ENCODE results near the gene CYLD. TPM values are rescaled to one million over a fixed set of nuclear protein-coding genes. Genes with fewer than 3 reads are reported as not detected.

CYLD gene
- total RNA-seq, 2 experiments from 2014 or later: 143 to 146 TPM

DNA sequence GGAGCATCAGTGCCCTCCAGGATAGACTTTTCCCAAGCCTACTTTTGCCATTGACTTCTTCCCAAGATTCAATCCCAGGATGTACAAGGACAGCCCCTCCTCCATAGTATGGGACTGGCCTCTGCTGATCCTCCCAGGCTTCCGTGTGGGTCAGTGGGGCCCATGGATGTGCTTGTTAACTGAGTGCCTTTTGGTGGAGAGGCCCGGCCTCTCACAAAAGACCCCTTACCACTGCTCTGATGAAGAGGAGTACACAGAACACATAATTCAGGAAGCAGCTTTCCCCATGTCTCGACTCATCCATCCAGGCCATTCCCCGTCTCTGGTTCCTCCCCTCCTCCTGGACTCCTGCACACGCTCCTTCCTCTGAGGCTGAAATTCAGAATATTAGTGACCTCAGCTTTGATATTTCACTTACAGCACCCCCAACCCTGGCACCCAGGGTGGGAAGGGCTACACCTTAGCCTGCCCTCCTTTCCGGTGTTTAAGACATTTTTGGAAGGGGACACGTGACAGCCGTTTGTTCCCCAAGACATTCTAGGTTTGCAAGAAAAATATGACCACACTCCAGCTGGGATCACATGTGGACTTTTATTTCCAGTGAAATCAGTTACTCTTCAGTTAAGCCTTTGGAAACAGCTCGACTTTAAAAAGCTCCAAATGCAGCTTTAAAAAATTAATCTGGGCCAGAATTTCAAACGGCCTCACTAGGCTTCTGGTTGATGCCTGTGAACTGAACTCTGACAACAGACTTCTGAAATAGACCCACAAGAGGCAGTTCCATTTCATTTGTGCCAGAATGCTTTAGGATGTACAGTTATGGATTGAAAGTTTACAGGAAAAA lies 9.7 kb upstream of the CYLD start:
- CTCF ChIA-PET: no interaction called here
- POLR2A ChIA-PET: interaction anchor here (0.6 kb wide), 1 partner anchor 10 kb away, joined by 3 read pairs; no protein-coding TSS in a partner anchor

DNA sequence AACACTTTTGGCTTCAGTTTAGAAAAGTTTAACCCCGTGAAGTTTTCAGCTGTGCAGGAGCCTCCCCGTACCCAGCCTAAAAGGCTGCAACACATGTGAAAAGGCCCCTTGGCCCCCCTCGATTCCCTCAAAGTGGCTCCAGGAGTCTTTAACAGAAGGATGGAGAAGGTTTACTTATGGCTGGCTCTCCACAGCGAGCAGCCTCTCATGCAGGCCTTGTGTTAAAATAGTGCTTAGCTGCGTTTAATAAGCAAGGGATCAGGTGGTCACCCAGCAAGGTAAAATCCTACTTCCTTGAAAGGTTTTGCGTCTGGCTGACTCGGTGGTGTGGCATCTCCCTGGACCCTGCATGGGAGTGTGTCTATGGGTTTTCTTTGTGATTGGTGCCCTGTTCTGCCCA lies 8.4 kb upstream of the CYLD start:
- POLR2A ChIA-PET: no interaction called here

DNA sequence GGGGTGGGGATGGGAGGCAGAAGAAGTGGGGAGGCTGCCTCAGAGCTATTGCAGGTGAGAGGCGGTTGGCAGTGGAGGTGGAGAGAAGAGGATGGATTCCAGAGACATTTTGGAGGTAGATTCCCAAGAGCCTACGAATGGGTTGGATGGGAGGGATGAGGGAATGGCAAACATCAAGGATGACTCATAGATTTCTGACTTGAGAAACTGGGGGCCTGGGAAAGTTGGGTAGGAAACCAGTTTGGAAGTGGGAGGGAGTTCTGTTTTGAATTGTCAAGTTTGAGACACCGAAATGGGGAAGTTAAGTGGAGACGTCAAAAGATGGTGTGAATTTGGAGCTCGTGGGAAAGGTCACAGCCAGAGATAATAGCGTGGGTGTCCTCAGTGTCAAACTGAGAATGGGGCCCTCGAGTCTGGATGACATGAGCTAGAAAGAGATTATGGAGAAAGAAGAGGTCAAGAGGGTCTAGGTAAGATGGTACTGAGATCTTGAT lies 6.2 kb upstream of the CYLD start:
- ChIA-PET CTCF (interaction anchor here (0.8 to 1.0 kb wide), 3 partner anchors 15 to 71 kb away, joined by 3 to 4 read pairs (median 3); no protein-coding TSS in a partner anchor), POLR2A (no interaction called here)

More for the DNA sequence above, 8.4 kb upstream of the CYLD start:
- CTCF ChIA-PET: no interaction called here

DNA sequence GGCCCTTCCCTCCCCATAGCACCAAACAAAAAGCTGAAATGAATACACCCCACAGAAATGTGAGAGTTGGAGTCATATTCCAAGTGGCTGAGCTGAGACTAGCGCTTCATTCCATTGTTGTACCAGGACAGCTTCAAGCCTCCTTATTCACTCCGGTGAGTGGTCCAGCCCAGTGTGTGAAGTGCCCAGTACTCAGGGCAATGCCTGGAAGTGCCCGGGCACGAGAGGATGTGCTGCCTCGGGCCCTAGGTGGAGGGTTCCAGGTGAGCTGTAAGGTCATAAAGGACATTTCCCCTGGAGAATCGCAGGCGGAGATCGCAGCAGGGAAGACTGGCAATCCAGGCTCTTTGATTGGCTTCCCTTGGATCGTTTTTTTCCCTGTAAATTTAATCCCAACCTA lies 5.4 kb upstream of the CYLD start:
- ChIA-PET CTCF (interaction anchor here (0.8 to 1.0 kb wide), 3 partner anchors 16 to 70 kb away, joined by 3 to 4 read pairs (median 3); no protein-coding TSS in a partner anchor), POLR2A (no interaction called here)

DNA sequence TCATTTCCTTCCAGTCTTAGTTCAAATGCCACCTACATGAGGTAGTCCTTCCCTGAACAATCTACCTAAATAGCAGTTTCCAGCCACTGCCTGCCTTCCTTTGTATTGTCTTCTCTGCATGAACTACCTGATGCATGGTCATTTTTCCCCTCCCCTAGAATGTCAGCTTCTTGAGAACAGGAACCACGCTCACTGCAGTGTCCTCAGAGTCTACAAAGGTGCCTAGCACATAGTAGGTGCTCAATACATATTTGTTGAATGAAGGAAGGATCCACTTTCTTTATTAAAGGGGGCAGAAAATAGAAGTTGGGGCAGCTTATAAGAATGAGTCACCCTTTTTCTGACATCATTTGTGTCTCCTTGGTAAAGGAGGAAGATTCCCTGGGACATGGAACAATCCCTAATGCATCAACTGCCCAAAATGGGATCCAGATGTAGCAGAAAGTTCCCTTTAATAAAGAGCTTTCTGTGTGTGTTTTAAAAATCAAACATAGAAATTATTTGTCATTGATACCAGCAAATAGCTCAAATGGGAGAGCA lies 4.4 kb upstream of the CYLD start:
- POLR2A ChIA-PET: no interaction called here

DNA sequence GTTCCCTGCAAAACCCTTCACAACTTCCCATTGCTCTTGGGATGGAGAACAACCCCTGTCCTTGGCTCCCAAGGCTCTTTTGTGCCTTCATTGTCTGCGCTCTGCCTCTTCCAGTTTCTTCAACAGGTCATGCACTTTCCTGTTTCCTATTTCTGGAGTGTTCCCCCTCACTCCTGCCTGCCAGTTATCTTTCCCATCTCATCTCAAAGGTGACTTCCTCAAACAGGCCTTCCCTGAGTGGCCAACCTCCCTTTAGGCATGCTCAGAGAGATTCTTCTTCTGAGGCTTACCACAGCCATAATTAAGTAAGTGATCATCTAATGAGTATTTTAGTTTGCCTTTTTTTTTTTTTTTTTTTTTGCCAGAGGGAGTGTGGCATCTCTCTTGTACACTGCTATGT lies 2.9 kb upstream of the CYLD start:
- CTCF ChIA-PET: no interaction called here
- POLR2A ChIA-PET: no interaction called here

More for the DNA sequence above, 4.4 kb upstream of the CYLD start:
- CTCF ChIA-PET: no interaction called here

DNA sequence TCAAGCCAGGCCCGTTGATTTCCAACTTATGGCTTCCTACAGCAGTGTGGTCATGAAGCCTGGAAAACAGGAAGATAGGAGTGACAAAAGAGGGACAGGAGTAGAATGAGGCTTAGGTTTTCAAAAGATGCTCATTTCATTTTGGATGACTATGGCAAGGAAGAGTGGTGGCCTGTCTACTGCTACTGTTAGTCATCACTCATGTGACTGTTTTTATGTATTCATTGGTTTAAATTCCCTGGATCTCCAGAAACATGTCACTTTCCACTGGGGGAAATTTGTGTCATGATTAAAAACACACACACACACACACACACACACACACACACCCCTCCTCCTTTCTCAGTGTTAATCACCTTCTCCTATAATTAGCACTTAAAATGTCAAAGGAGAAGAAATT lies 1.1 kb upstream of the CYLD start:
- CTCF ChIA-PET: no interaction called here
- POLR2A ChIA-PET: interaction anchor here (1.3 kb wide), 1 partner anchor 56 kb away, joined by 4 read pairs; no protein-coding TSS in a partner anchor

DNA sequence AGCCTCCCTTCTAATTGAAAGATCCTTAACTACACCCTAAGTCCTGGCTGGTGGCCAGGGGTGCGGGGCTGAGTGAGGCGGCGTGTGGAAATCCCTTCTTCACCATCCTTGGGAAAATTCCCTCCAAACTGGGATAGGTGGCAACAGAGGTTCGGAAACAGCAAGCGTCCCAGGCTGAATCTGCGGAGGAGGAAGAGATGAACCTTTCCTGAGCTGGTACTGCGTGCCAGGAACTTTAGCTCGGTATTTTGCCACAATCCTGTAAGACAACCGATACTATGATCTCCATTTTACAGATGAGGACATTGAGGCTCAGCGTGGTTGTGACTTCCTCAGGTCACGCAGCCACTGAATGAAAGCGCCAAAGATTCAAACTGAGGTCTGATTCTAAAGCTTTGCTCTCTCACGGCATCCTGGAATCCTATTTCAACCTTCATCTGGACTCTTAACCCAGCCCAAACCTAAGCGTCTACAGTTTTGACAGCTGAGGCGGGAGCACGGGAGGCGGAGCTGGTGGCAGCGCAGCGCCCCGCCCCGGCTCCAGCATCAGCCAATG lies 583 bp upstream of the CYLD start:
- CTCF ChIA-PET: interaction anchor here (0.8 kb wide), 3 partner anchors 57 to 76 kb away, joined by 3 to 8 read pairs (median 3); no protein-coding TSS in a partner anchor
- POLR2A ChIA-PET: interaction anchor here (0.7 to 1.3 kb wide), 4 partner anchors 38 to 60 kb away, joined by 3 to 5 read pairs (median 4); partner anchors contain the start of gene SNX20

DNA sequence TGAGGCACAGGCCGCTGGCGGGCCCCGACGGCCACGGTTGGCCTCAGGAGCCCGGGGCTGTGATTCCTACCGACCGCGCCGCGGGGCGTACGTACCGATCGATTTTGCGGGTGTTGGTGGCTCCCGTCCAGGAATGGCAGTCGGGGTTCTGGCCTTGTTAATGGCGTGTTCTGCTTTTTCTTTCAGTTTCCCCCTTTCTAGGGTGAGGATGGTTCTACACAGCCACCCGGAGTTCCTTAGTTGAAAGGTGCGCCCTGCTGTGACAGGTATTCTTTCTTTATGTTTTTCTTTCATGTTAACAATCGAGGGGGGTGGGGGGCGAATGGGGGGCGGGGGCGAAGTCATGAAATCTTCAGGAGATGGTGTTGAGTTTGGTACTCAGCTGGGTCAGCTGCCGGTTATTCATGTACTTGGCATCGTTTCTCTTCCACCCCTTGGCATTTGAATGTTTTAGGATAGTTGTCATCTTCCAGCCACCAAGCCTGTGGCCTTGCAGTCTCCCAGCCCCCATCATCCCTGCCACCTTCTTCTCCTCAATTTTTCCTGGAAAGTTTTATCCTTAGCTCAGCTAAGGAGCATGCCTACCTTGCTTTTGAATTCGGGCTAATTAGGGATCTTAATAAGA lies 802 bp downstream of the CYLD start:
- ChIA-PET POLR2A (interaction anchor here (1.1 to 1.6 kb wide), 2 partner anchors 44 to 61 kb away, joined by 3 to 7 read pairs; partner anchors contain the start of gene SNX20), CTCF (interaction anchor here (1.1 kb wide), 1 partner anchor 76 kb away, joined by 4 read pairs; no protein-coding TSS in a partner anchor)

DNA sequence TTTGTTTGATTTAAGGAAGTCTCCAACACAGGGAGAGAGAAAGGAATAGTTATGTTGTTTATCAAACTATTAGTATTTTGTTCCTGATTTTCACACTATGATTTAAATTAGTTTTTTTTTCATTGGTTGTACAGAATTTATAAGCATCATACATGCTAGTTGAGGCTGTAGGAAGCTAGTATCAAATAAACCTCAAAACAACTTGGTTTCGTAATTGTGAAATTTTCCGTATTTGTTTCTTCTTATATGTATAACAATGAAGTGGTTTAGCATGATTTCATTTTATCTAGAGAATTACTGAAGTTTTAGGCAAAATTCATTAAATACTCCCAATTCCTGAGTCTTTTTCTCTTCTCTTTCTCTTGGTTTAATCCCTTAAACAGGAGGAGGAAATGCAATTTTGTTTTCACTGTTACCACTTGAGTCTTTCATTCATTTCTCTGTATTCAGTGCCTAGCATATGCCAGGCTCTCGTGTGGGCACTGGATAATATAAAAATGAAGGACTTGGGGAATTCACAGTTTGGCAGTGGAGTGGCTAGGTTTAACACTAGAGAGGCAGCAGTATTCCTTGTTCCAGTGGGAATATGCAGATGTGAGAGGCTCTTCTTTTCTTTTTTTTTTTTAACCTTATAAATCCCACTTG lies 1.8 kb downstream of the CYLD start:
- POLR2A ChIA-PET: interaction anchor here (1.1 to 1.6 kb wide), 2 partner anchors 45 to 62 kb away, joined by 3 to 7 read pairs; partner anchors contain the start of gene SNX20
- CTCF ChIA-PET: interaction anchor here (0.9 to 1.4 kb wide), 4 partner anchors 46 to 77 kb away, joined by 4 to 6 read pairs (median 4); no protein-coding TSS in a partner anchor

DNA sequence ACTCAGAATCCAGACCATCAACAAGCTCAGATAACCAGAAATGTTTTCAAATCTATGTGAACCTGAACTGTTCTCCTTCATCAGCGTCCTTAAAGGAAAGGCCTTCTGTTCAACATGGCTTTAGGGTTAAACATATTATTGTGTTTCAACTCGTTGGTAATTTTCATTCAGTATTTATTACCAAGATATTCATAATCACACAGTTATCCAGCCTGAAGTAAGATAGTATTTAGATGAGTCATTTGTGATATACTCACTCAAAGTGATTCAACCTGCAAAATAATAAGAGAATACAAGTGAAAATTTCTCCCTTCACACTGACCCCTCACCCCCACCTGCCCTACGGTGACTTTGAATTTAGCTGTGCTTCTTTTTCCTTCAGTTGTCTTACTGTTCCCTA lies 3.0 kb downstream of the CYLD start:
- CTCF ChIA-PET: interaction anchor here (0.7 to 1.4 kb wide), 7 partner anchors 14 to 82 kb away, joined by 3 to 6 read pairs (median 4); no protein-coding TSS in a partner anchor
- POLR2A ChIA-PET: interaction anchor here (1.3 kb wide), 1 partner anchor 78 kb away, joined by 3 read pairs; no protein-coding TSS in a partner anchor

DNA sequence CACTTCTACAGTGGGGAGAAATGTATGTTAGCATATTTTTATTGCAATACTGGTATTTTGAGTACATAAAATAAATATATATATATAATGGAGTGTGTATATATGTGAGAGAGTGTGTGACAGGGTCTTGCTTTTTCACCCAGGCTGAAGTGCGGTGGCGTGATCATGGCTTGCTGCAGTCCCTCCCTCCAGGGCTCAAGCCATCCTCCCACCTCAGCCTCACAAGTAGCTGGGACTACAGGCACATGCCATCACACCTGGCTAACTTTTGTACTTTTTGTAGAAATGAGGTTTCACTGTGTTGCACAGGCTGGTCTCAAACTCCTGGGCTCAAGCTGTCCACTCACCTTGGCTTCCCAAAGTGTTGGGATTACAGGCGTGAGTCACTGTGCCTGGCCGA lies 4.1 kb downstream of the CYLD start:
- ChIA-PET CTCF (interaction anchor here (1.0 to 2.1 kb wide), 4 partner anchors 59 to 79 kb away, joined by 3 to 36 read pairs (median 12); no protein-coding TSS in a partner anchor), POLR2A (interaction anchor here (0.6 to 1.4 kb wide), 3 partner anchors 79 to 182 kb away, joined by 3 to 4 read pairs (median 3); no protein-coding TSS in a partner anchor)

DNA sequence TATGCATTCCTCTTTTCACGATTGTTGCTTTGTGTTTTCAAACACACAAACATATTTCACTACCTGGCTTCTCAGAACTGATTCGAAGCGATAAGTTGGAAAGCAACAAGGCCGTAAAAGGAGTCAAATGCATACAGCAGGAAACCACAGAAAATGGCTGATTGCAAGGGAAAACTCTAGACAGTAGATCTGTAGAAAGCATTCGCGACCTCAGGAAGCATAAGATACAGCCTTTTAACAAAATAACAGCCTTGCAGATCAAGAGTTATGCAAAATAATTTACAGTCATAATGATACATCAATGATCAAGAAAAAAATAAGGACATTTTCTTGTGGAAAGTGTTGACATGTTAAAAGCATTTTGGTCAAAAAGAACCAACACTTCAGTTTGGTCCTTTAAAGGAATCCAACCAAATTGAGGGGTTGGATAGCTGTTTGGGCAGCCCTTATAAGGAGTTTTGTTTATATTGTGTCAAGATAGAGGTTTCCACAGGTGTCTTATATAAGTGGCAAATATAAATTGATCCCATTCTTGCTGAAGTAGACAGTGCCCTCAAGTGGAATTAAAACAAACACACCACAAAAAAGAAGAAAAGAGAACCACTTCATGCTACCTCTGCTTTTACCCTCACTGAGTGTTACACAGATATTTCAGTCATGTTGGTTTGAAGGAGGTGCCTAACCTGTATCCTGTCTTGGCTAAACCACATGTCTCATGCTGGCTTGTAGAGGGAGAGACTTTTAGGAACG lies 5.5 kb downstream of the CYLD start:
- ChIA-PET POLR2A (interaction anchor here (1.4 kb wide), 1 partner anchor 82 kb away, joined by 4 read pairs; no protein-coding TSS in a partner anchor), CTCF (interaction anchor here (0.6 to 2.1 kb wide), 6 partner anchors 43 to 81 kb away, joined by 3 to 36 read pairs (median 8); no protein-coding TSS in a partner anchor)

DNA sequence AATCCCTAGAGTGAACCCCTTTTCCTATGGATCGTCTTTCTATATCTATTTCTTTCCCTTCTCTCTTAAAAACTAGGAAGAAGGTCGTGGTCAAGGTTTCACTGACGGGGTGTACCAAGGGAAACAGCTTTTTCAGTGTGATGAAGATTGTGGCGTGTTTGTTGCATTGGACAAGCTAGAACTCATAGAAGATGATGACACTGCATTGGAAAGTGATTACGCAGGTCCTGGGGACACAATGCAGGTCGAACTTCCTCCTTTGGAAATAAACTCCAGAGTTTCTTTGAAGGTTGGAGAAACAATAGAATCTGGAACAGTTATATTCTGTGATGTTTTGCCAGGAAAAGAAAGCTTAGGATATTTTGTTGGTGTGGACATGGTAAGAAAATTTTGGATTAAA lies 9.6 kb downstream of the CYLD start:
- CTCF ChIA-PET: interaction anchor here (2.8 kb wide), 1 partner anchor 55 kb away, joined by 8 read pairs; no protein-coding TSS in a partner anchor
- POLR2A ChIA-PET: interaction anchor here (0.9 kb wide), 1 partner anchor 74 kb away, joined by 4 read pairs; no protein-coding TSS in a partner anchor

DNA sequence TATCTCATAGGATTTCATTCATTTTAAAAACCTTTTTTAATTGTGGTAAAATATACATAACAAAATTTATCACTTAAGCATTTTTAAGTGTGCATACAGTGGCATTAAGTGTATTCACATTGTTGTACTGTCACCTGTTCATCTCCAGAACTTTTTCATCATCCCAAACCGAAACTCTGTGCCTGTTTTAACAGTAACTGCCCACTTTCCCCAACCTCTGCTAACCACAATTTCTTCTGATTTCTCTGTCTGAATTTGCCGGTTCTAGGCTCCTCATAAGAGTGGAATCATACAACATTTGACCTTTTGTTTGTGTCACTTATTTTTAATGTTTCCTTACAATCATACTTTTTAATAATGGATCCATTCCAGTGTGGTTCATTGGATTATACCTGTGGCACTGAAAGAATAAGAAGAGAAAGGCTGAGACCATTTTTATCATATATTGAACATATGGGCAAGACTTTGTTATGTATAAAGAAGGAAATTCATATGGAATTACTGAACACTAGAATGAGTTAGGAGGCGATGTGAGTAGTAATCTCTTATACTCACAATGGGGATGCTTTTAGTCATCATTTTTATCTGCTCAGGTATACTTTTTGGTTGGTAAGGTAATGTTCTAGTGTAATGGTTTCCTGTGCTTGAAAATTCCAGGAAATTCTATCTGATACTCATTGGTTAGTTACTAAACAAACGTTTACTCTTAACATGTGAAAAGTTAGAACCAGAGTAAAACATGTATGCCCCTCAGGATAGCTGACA lies 10.8 kb downstream of the CYLD start:
- CTCF ChIA-PET: no interaction called here
- POLR2A ChIA-PET: interaction anchor here (0.9 kb wide), 1 partner anchor 75 kb away, joined by 4 read pairs; no protein-coding TSS in a partner anchor

DNA sequence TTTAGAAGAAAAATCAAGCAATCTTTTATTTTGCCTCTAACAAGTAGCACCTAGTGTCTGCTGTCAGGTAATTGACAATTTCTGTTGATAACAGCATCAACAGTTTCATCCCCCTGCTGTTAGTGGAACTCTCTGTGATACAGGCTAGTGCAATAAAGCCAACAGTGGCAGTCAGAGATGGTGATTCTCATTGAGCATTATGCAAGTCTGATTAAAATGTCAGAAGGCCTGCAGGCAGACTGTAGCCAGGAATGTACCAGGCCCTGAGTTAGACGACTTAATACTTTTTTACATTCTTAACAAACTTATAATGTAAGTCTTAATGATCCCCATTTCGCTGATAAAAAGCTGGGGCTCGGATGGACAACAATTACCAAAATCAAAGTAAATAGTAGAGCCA lies 14.6 kb downstream of the CYLD start:
- ChIA-PET CTCF (interaction anchor here (0.9 kb wide), 1 partner anchor 81 kb away, joined by 3 read pairs; no protein-coding TSS in a partner anchor), POLR2A (no interaction called here)

DNA sequence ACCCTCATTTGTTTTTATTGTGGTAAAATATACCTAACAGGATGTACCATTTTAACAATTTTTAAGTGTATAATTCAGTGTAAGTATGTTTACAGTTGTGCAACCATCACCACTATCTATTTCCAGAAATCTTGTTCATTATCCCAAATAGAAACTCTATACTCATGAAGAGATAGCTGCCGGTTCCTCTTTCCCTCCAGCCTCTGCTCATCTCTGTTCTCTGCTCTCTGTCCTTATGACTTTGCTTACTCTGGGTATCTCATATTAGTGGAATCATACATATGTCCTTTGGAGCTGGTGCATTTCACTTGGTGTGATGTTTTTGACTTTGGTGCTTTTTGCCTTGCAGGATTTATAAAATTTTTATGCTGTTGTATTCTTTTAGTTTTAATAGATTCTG lies 19.4 kb downstream of the CYLD start:
- ChIA-PET CTCF (interaction anchor here (1.0 kb wide), 1 partner anchor 96 kb away, joined by 3 read pairs; no protein-coding TSS in a partner anchor), POLR2A (no interaction called here)

All from activated CD8-positive, alpha-beta memory T cell treated with anti-CD3 and anti-CD28 coated beads for 36 hours (primary cell).